ENCODE results near the gene HES2.

DNA sequence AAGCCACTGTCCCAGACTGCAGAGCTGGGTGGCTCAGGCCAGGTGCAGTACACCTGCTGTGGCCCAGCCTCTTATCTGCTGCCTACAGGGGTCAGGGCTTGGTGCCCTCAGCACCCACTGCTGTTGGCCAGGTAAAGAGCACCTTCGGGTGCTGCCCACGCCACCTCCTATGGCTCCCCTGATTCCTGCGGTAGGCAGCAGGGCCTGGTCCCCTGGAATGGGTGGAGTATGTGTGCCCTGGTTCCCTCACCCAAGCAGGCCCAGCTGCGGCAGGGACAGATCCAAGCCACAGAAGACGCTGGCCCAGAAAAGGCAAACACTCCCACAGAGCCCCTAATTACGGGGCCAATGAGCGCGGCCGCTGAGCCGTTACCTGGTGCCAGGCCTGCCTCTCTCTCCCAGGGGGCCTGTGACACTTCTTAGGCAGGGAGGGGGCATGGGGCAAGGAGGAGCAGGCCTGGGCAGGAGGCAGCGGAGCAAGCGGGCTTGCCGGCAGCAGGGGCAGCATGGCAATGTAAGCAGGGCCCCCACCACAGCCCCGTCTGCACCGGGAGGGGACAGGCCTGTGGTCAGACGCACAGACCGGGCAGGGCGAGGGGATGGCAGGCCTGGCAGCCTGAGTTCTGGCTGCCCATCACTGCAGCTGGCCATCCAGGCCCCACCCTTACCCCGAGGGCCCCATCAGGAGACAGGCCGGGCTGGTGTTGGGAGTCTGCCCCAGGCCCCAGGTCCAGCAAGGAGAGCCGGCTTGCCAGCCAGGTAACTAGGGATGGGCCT lies 23.8 kb upstream of the HES2 start:
- TF ChIP-seq, protein P1, sequence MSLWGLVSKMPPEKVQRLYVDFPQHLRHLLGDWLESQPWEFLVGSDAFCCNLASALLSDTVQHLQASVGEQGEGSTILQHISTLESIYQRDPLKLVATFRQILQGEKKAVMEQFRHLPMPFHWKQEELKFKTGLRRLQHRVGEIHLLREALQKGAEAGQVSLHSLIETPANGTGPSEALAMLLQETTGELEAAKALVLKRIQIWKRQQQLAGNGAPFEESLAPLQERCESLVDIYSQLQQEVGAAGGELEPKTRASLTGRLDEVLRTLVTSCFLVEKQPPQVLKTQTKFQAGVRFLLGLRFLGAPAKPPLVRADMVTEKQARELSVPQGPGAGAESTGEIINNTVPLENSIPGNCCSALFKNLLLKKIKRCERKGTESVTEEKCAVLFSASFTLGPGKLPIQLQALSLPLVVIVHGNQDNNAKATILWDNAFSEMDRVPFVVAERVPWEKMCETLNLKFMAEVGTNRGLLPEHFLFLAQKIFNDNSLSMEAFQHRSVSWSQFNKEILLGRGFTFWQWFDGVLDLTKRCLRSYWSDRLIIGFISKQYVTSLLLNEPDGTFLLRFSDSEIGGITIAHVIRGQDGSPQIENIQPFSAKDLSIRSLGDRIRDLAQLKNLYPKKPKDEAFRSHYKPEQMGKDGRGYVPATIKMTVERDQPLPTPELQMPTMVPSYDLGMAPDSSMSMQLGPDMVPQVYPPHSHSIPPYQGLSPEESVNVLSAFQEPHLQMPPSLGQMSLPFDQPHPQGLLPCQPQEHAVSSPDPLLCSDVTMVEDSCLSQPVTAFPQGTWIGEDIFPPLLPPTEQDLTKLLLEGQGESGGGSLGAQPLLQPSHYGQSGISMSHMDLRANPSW (CRISPR knock-in tag; IDR thresholded peaks at IDR 0.05), result no peak
- TF ChIP-seq POLR2AphosphoS5 (IDR thresholded peaks at IDR 0.05; ENCODE audit: control insufficient read depth, insufficient read depth, low read depth, low read length), result no peak
- TF ChIP-seq, protein P2, sequence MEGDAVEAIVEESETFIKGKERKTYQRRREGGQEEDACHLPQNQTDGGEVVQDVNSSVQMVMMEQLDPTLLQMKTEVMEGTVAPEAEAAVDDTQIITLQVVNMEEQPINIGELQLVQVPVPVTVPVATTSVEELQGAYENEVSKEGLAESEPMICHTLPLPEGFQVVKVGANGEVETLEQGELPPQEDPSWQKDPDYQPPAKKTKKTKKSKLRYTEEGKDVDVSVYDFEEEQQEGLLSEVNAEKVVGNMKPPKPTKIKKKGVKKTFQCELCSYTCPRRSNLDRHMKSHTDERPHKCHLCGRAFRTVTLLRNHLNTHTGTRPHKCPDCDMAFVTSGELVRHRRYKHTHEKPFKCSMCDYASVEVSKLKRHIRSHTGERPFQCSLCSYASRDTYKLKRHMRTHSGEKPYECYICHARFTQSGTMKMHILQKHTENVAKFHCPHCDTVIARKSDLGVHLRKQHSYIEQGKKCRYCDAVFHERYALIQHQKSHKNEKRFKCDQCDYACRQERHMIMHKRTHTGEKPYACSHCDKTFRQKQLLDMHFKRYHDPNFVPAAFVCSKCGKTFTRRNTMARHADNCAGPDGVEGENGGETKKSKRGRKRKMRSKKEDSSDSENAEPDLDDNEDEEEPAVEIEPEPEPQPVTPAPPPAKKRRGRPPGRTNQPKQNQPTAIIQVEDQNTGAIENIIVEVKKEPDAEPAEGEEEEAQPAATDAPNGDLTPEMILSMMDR (IDR thresholded peaks at IDR 0.05 in 2 of 3, conservative IDR thresholded peaks at IDR 0.05 in 1 of 3; ENCODE audit: insufficient read depth in 2 of 3, low read depth in 1 of 3, low read length in 3 of 3), result no peak
- TF ChIP-seq RFX5 (IDR thresholded peaks at IDR 0.05; ENCODE audit: low read depth, low read length), result no peak
- no peak for TF ChIP-seq POLR2A (conservative IDR thresholded peaks at IDR 0.05)
- no peak; the same call in 1 of the 2 replicates for TF ChIP-seq MYNN (IDR thresholded peaks at IDR 0.05)
- TF ChIP-seq MYNN (CRISPR knock-in tag; IDR thresholded peaks at IDR 0.05), result no peak

All from K562 (cell line).